Brain microvascular endothelial cell (primary cell): ENCODE data around the gene GNB3.

Source experiments
- DNase-seq: peaks from one replicate; pipeline ENCODE4 v3.0.0-alpha.2; 2020
- H3K27ac ChIP-seq: fragments of 250-450 bp; sonication (Bioruptor Pico); 2 replicates; pipeline ENCODE4 v1.5.1; 2020; ENCODE audit warnings: mild to moderate bottlenecking, moderate library complexity
- H3K27me3 ChIP-seq: fragments of 250-450 bp; sonication (Bioruptor Pico); replicated peaks from 2 replicates; pipeline ENCODE4 v1.5.1; 2020; ENCODE audit warnings: mild to moderate bottlenecking
- H3K36me3 ChIP-seq: fragments of 250-450 bp; sonication (Bioruptor Pico); replicated peaks from 2 replicates; pipeline ENCODE4 v1.5.1; 2020; ENCODE audit warnings: mild to moderate bottlenecking
- H3K4me3 ChIP-seq: 2 replicates; pipeline ENCODE4 v1.5.1; 2011; ENCODE audit warnings: low read depth, mild to moderate bottlenecking, control low read depth, low read length, moderate library complexity
- CTCF ChIP-seq: IDR thresholded peaks from 2 replicates; pipeline ENCODE4 v1.5.1; 2011; ENCODE audit warnings: low read depth, mild to moderate bottlenecking, moderate library complexity, low read length, control low read depth, inconsistent platforms; ENCODE audit errors: missing control alignments
- in situ Hi-C: cut with HindIII; loops from 2 replicates; pipeline ENCODE4 v1.10.0; 2017; ENCODE audit warnings: low sequenced_read_pairs, low pct_ligation_motif_present

The GNB3 gene

DNA sequence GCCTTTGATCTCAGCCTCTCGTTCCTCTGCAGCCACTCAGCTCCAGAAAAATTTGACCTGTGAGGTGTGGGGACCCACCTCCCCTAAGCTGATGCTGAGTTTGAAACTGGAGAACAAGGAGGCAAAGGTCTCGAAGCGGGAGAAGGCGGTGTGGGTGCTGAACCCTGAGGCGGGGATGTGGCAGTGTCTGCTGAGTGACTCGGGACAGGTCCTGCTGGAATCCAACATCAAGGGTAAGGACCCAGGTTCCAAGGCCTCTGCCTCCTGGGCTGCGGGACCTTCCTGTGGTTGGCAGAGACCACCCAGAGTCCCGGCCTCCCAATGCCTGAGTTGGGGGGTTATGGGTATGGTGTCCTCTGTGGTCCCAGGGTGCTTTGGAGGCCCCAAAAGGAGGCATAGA lies 23.6 kb upstream of the GNB3 start:
- no peaks in the 10 kb centered on the region for H3K27me3 ChIP-seq
- in situ Hi-C loops: no loop called here
- H3K36me3 ChIP-seq: no peaks in the 10 kb centered on the region
- H3K27ac ChIP-seq: no peak overlapping the region
- no peak for DNase-seq
- no peak for TF ChIP-seq CTCF
- H3K4me3 ChIP-seq: no peak overlapping the region

DNA sequence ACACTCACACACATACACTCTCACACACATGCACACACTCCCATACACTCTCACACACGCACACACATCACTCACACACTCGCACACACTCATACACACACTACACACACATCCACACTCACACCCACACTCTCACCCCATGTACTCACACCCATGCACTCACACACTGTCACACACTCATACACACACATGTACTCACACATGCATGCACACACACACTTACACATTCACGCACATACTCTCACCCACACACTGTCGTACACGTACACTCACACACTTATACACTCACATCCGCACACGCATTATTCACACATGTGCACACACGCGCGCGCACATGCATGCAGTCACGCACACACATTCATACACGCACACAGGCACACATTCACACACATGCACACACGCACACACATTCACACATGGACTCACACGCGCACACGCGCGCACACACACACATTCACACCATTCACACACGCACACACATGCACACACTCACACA lies 23.0 kb upstream of the GNB3 start:
- Histone ChIP-seq H3K27ac (no peak overlapping the region), H3K27me3 (no peaks in the 10 kb centered on the region), H3K4me3 (no peak overlapping the region), H3K36me3 (no peaks in the 10 kb centered on the region)
- DNase-seq: no peak
- TF ChIP-seq CTCF: no peak
- in situ Hi-C loops: no loop called here

- no peak for DNase-seq
- H3K36me3 ChIP-seq: no peaks in the 10 kb centered on the region
- no peak for TF ChIP-seq CTCF
- H3K27ac ChIP-seq: no peak overlapping the region
- in situ Hi-C loops: no loop called here
- H3K4me3 ChIP-seq: no peak overlapping the region
- no peaks in the 10 kb centered on the region for H3K27me3 ChIP-seq
Observed at GRCh38 chr12:6818222-6818621, 22.5 kb upstream of the GNB3 start.

GRCh38 chr12:6818645-6819044 lies 22.1 kb upstream of the GNB3 start:
- no peak overlapping the region for H3K4me3 ChIP-seq
- no peaks in the 10 kb centered on the region for H3K36me3 ChIP-seq
- in situ Hi-C loops: no loop called here
- DNase-seq: no peak
- TF ChIP-seq CTCF: no peak
- no peak overlapping the region for H3K27ac ChIP-seq
- H3K27me3 ChIP-seq: no peaks in the 10 kb centered on the region

GRCh38 chr12:6819106-6820030 lies 21.4 kb upstream of the GNB3 start:
- in situ Hi-C loops: no loop called here
- Histone ChIP-seq H3K27me3 (no peaks in the 10 kb centered on the region), H3K27ac (no peak overlapping the region), H3K36me3 (no peaks in the 10 kb centered on the region), H3K4me3 (no peak overlapping the region)
- no peak for DNase-seq
- TF ChIP-seq CTCF: no peak
